ENCODE data around the gene XIRP2.
"Not testable (repeated sequence)": the region's sequence is repeated elsewhere in the genome, so short reads cannot be mapped to it uniquely, and the experiment has no call there.

The XIRP2 gene

DNA sequence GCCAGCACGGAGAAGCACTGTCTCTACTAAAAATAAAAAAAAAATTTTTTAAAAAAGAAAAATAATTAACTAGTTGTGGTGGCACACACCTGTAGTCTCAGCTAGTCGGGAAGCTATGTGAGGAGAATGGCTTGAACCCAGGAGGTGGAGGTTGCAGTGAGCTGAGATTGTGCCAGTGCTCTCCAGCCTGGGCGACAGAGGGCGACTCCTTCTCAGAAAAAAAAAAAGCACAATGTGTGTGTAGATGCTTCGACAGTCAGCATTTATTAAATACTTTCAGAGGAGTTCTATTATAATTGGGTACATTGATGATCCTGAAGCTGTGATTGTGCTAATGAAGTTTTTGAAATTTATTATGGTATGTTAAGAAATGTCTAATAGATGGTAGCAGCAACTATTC lies 46.5 kb downstream of the XIRP2 start:
- no peak for DNase-seq

DNA sequence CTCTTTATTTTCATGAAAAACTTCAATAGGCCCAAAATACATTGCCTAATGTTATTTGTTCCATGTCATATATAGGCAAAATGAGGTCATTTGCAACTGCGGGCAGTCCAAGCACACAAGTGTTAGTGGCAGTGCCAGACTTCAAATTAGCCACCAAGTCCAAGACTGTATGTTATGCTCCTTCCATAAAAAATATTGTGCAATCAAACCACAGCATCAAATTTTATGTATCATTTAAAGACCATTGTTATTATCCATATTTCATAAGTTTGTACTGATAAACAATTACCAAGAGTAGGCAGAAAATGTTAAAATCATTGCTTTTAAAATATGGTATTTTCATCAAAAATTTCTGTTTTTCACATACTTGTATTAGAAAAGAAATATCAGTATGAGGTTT lies 54.1 kb downstream of the XIRP2 start:
- DNase-seq: no peak

DNA sequence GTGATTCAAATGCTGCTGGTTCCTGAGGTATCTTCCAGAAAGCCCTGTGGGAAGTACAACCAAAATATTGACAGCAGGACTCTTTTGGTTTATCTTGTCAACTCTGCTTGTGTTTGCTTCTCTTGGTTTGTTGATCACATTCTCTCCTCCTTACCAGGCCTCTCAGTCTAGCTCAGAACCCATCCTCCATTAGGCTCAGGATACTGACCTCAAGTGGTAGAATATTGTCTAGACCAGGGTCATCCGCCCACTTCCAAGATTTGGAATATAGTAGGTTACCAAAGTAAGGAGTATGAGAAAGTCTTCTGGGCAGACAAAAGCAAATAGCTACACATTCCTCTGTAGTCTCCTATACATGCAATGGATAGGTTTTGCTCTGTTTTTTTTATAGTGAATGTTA lies 56.6 kb downstream of the XIRP2 start:
- no peak for DNase-seq

DNA sequence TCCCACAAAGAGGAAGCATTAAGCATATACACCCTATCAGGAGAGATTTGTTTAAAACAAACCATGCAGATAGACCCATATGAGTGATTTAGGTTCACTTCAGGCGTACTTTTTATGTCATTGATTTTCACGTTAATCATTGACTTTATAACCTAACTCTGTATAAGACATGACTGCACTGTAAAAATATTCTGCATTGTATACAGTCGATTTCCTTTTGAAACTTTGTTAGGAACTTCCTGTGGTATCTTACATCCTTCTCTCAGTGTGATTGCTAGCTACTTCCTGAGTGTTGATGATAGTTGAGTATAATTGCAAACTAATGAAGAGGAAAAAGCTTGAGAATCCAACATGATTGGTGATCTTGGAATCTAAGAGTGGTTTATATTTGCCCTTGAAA lies 69.4 kb downstream of the XIRP2 start:
- DNase-seq: no peak

DNA sequence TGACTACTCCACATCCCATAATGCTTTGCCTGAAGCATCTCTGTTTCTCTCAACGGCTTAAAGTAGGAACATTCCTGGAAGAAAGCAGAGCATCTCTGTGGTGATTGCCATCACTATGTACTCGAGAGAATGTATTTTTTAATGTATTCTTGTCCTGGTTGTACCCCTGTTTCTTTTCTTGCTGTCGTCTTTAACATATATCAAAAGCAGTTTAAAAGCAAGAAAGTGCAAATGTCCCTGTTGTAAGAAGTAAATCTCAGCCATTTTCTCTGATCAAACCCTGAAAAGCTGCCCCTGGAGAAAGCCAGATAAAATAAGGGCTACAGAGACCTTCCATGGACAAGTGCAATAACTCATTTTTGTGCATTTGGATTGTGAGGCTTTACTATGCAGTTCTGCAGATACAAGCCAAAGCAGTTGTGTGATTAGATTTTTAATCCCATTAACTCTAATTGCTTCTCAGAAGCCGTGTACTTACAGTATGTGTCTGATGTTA lies 70.8 kb downstream of the XIRP2 start:
- no peak for DNase-seq

DNA sequence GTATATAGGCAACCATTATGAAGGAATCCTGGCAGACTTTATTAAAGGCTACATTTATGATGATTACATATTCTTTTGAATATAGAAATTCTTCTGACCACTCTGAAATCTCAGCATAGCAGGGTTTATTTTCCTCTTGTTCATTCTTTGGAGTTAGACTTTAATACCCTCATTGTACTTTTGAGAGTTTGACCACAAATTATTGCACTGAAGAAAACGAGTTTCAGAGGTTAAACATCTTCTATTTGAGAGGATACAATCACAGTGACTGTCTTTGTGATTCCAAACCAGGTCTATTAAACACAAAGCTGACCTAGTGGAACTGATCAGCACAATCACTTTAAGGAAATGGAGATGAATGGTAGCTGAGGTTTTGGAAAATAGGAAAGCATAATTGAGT lies 71.3 kb downstream of the XIRP2 start:
- DNase-seq: no peak

DNA sequence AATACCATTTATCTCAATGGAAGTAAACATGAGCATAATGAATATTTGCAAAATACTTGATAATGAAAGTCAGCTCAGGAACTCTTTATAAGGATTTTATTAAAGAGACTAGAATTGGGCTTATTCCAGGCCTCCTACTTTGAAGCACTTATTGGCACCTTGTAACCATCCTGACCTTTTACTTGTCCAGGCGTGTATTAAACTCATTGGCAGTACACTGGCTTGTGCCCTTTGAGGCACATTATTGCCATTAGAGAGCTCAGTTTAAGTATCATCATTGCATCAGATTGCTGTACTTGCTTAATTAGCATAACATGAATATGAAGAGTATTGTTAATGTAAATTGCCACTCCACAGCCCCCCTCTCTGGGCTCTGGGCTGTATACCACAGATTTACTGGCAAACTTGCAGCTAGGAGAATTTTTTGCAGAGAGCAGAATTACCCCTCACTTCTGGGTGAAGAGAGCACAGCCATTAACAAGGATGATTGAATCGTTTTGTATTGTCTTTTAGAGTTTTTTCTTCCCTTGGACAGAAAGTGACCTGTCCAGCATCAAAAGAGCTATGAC lies 72.5 kb downstream of the XIRP2 start:
- DNase-seq: no peak

DNA sequence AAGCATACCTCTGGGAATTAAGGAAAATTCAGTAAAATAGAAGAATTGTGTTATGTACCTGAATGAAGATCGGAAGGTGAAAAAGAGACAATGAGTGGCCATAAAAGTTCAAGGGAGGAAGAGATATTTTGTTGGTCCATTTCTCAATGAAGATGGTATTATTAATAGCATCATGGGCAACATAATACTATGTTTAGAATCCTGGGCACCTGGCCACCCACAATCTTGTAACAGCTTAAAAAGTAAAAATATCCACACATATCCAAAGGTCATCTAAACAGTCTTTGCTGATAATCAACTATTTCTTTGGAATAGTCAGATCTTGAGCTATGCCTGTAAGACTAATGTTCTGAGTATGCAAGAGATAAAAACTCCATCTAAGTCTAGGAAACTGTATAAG lies 73.7 kb downstream of the XIRP2 start:
- DNase-seq: no peak

DNA sequence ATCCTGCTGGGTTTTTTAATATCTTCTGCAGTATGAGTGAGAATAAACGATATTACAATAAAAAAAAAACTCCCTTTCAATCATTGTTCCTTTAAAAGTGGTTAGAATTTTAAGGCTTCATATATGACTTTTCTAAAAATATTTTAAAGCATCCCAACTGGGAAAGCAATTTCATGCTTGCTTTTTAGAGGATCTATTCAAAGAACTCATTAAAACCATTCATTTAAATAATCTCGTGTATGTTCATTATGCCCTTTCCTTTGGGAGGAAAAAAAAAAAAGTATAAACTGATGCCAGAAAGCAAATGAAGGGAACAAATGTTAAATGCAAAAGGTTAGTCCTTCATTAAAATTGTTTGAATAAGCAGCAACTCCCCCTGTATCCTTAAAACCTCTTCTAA lies 81.2 kb downstream of the XIRP2 start:
- DNase-seq: no peak

DNA sequence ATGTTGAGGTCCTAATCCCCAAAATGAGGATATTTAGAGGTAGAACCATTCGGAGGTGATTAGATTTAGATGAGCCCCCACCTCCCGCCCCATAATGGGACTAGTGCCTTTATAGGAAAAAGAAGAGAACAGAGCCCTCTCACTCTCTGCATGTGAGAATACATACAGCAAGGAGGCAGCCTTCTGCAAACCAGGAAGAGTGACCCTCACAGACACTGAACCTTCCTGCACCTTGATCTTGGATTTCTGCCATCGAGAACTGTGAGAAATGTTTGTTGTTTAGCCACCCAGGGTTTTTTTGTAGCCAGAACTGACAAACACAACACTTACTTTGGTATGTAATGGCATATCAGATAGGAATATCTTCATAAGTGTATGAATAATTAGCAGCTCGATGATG lies 83.7 kb downstream of the XIRP2 start:
- DNase-seq: no peak

DNA sequence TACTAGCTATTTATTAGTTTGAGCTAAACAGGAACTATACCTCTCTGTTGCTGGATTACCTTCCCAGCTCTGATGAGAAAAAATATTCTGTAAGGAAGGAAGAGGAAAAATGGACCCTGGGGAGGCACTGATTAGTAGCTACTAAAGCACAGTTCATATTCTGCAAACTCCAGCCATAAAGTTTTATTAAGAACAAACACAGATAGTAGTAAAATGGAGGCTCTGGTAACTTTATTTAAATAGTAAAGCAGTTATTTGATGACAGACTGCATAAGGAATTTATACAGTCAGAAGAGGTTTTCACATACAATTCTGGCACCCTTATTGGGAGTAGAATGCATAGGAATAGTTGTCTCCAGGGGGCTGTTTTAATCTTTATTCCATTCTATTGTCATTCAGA lies 84.1 kb downstream of the XIRP2 start:
- DNase-seq: peak; percentile 15

DNA sequence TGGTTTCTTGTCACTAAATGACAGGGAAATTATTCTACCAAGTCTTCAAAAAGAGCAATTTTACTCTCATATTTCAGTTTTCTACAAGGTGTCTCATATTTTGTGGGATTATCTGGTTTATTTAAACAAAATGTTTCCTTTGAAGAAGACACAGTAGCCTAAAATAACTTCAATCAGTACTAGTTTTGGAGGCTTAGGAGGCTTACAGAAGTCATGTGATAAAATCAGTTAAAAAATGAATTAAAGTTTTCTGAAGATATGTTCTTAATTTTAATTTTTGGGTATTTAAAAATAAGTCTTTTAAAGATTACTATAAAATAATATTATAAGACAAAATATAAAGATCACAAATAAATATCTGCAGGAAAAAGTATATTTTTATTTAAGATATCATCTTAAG lies 95.9 kb downstream of the XIRP2 start:
- DNase-seq: no peak

DNA sequence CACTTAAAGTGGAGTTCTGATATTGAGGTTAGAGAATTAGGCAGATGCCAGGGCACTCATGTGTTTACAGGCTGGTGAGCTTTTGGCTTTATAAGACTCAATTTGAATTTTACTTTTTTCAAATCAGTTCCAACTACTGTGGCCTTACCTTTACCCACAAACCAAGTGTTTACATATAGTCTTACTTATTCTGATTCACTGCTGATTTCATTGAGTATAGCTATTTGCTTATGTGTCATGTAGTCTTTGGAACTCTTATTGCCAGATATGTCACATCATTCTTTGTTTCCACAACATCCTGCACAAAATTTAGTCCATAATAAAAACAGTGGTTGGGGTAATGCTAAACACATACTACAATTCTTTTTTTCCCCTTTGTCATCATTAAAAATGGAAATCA lies 96.5 kb downstream of the XIRP2 start:
- no peak for DNase-seq

DNA sequence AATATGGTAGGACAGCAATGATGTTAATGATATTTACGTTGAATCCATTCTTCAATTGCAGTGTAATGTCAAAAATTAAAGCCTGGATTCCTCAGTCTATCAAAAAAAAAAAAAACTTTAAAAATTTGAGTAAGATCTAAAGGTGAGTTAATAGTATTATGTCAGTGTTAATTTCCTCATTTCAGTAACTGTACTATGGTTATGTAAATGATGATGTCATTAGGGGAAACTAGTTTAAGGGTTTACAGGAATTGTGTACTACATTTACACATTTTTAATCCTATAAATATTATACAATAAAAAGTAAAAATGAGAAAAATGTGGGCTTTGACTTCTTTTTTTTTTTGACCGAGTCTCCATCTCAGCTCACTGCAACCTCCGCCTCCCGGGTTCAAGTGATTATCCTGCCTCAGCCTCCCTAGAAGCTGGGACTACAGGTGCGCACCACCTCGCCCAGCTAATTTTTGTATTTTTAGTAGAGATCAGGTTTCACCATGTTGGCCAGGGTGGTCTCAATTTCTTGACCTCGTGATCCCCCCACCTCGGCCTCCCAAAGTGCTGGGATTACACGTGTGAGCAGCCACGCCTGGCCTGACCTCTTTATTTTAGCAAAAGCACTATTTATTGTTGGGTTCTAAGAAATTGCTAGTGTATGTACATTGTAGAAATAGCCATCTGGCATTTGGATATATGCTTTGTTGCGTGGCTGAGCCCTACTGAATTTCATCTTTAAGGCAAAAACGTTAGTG lies 106.5 kb downstream of the XIRP2 start:
- no peak for DNase-seq

DNA sequence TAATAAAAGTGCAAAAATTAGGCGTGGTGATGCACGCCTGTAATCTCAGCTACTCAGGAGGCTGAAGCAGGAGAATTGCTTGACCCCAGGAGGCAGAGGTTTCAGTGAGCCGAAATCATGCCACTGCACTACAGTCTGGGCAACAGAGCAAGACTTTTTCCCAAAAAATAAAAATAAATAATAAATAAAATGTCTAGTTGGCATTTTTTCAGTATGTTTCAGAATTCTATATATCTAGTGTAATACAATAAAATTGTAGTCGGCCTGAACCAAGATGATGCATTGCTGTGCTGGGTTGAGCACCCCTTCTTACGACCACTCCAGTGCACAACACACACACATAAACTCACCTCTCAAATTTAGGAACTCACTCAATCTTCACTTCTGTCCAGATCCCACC lies 108.2 kb downstream of the XIRP2 start:
- DNase-seq: no peak

DNA sequence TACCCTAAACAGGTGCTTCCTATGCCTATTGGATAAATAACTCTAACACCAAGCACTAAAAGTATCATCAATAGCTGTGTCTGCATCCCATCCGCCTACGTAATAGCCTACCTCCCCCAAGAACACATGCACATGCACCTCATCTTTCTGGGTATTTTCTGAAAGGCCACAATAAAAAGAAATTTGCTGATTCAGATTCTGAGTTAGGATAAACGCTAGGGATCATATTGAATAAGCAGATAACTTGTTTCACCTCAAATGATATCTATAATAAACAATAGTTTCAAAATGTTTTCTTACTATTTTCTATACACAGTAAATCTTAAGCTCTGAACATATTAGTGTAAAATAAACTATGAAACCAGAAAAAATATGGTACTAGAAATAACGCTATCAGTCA lies 112.9 kb downstream of the XIRP2 start:
- no peak for DNase-seq

DNA sequence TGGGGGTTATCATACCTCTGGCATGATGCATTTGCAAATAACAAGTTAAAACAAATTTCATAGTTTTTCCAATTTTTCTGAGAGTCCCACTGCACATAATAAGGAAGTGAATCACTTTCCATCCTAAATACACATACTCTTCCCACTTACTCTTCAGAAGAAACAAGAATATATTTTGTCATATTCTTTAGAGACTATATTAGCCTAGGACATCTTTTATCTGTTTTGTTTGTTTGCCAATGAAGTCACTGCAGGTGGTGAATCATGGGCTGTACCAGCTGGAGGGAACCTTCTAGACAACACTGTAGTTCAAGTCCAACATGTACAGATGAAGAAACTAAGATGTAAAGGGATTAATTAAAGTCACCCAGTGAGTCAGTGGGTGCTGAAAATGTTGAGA lies 116.8 kb downstream of the XIRP2 start:
- DNase-seq: no peak

DNA sequence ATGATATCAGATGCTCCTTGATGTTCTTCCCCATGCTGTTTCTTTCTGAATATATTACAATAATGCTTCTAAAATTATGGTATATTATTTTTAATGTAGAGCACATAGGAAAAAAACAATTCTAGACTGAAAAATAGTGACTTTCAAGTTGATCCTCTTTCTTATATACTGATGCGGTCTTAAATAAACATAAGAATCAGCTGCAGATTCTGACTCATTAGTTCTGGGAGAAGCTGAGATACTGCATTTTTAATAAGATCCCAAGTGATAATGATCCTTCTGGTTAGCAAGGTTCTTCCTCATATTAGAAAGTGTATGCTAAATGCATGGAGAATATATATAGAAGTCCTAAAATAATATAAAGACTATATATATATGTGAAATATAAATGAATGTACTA lies 124.9 kb downstream of the XIRP2 start:
- DNase-seq: no peak

DNA sequence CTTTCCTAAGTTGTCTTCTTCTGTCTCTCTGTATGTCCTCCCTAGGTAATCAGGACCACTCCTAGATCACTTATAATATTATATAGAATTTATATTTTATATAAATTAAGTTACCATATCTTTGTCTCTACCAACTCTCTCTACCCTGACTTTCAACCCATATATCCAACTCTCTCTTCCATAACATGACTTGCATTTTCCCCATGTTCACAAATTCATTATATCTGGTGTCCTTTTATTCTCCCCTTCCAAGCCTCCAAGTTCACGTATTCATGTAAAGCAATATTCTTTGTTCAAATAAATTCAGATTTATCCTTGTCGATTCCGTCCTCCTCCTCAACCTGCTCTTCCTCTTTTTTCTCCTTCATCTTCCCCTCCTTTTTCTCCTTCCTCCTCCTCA lies 127.5 kb downstream of the XIRP2 start:
- no peak for DNase-seq

DNA sequence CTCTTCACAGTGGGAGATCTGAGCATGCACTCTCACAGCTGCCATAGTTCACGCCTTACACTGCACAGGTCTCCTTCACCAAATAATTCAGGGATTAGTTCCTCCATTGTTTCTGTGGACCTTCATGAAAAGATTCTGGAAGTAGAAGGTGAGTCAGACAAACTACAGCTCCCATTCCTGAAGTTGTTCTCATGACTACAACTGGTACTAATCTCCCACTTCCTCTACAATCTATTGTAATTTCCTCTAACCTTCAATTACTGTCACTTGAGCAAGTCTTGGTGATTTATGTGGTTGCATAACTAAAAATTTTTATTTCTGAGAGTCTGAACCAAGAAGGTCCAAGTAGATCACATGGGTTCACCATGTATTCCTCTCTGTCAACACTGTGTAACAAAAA lies 128.7 kb downstream of the XIRP2 start:
- peak; percentile 17 for DNase-seq

DNA sequence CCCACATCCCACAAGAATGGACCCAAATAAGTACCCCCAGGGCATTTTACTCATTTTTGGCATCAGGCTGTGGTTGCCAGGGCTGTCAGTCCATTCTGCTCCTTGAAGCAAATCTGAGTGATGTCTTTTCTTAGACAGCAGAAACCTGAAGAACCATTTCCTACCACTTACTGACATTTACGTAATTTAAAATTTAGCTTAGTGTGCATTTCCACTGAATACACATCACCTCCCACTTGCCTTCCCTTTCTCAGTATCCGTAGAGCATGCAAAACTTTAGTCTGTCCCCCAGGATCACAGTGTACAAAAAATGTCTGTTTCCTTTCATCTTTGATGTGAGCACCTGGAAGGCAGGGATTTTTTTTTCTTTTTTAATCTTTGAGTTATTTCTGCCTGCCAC lies 130.3 kb downstream of the XIRP2 start:
- DNase-seq: no peak

DNA sequence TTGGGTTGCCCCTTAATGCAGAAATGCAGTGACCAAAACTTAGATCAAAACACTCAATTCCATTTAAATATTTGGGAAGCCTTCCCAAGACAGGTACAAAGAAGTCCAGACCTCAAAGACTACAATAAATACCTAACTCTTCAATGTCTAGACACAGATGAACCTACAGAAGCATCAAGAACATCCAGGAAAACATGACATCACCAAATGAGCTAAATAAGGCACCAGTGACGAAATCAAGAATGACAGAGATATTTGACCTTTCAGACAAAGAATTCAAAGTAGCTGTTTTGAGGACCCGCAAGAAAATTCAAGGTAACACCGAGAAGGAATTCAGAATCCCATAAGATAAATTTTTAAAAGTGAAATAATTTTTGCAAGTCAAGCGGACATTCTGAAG lies 140.2 kb downstream of the XIRP2 start:
- DNase-seq: no peak

DNA sequence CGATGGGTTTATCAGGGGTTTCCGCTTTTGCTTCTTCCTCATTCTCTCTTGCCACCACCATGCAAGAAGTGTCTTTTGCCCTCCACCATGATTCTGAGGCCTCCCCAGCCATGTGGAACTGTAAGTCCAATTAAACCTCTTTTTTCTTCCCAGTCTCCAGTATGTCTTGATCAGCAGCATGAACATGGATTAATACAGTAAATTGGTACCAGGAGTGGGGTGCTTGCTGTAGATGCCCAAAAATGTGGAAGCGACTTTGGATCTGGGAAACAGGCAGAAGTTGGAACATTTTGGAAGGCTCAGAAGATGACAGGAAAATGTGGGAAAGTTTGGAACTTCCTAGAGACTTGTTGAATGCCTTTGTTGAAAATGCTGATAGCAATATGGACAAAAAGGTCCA lies 146.7 kb downstream of the XIRP2 start:
- DNase-seq: not testable (repeated sequence)

DNA sequence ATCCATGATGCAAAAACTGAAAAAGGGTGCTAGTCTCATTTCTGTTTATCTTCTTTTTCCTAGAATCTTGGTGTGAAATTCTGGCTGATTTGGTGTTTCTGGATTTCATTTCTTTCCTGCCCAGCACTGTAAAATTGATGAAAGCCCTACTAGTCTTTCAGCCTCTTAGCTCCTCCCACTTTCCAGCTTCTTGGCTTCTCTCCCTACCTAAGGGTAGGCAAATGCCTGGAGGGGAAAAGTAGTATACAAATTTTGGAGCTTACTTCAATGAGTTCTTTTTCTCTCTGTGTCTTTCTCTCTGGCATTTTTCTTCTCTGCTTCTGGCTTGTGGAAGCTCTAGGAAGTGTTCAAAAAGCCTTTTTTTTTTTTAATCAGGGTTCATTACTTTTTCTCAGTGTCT lies 160.5 kb downstream of the XIRP2 start:
- DNase-seq: peak; percentile 13

DNA sequence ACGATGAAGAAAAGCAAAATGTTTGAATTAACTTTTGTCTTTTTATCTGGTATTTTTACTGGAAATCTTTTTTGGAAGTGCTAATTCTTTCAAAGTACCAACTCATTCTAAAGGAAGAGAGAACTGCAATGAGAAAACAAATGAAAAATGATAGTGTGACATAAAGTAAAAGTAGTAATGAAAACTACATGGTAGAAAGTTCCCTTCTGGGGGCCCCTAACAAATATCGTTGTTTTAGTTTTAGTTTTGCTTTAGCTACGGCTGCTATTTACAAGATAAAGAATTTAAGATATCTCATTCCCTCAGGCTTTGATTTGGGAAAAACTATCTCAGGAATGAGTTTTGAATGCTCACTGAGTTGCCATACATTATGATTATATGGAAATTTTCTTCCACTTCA lies 161.4 kb downstream of the XIRP2 start:
- no peak for DNase-seq

Measured in NCI-H226 (cell line).